ENCODE data around the gene RNF167. TPM values are rescaled to one million over a fixed set of nuclear protein-coding genes. Genes with fewer than 3 reads are reported as not detected.
"Not testable (repeated sequence)": the region's sequence is repeated elsewhere in the genome, so short reads cannot be mapped to it uniquely, and the experiment has no call there.

The RNF167 gene
- total RNA-seq, 6 experiments from 2014 or later = 52.1 to 73.5 (median 57.5) TPM

DNA sequence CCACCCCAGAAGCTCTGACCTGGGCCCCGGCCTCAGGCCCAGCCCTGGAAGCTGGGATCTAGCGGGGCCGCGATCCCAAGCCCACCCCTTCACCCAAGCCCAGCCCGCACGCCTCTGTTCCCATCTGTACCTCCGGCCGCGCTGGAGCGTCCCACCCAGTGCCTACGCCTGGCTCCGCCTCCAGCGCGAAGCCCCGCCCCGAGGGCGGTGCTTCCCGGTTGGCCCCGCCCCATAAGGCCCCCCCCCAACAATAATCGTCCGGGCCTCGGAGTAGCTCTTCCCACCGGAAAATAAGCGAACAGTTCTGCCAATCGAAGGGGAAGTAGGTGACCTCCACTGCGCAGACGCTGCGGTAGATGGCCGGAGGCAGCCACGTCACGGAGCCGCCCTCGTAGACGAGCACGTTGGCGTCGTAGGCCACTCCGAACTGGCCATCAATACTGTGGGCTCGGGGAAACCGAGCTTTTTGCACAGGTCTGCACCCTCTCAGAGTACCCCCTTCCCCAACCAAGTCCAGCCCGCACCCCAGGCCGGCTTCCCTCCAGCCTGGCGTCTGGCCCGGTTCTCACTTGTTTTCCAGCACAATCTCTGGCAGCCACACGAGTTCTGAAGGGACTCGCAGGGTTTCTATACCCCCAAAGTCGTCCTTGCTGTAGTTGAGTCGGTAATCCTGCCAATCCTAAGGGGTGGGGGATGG, 38.3 kb upstream of the RNF167 start:
- intact Hi-C loops (cut with DNase I) = loop anchor here in 1 of 2 donors (5.0 kb wide), 1 partner anchor 161 kb away; no protein-coding TSS in a partner anchor
- TF ChIP-seq, protein P1, sequence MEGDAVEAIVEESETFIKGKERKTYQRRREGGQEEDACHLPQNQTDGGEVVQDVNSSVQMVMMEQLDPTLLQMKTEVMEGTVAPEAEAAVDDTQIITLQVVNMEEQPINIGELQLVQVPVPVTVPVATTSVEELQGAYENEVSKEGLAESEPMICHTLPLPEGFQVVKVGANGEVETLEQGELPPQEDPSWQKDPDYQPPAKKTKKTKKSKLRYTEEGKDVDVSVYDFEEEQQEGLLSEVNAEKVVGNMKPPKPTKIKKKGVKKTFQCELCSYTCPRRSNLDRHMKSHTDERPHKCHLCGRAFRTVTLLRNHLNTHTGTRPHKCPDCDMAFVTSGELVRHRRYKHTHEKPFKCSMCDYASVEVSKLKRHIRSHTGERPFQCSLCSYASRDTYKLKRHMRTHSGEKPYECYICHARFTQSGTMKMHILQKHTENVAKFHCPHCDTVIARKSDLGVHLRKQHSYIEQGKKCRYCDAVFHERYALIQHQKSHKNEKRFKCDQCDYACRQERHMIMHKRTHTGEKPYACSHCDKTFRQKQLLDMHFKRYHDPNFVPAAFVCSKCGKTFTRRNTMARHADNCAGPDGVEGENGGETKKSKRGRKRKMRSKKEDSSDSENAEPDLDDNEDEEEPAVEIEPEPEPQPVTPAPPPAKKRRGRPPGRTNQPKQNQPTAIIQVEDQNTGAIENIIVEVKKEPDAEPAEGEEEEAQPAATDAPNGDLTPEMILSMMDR (IDR thresholded peaks at IDR 0.05) = no peak
- TF ChIP-seq POLR2A (IDR thresholded peaks at IDR 0.05) = no peak
- peak in 2 of 3 donors; percentile 68 to 87 for DNase-seq
- Histone ChIP-seq H3K9me3 (no peaks in the 10 kb centered on the region), H3K27me3 (no peaks in the 10 kb centered on the region), H3K4me1 (peaks cover 0 to 32% (median 13%) of the 10 kb centered on the region in 4 donors), H3K4me3 (peak overlapping the region in 1 of 3 donors; percentile 27), H3K27ac (peak overlapping the region in 2 of 3 donors; percentile 43 to 75), H3K36me3 (peaks cover 0 to 5% (median 0%) of the 10 kb centered on the region in 4 donors)
- peak; percentile 8 to 62 (median 43) for ATAC-seq
- 68% methylated on average over 13 of the region's 48 CpGs for WGBS (ENCODE audit: insufficient coverage, low coverage, low lambda C conversion rate, missing lambda C conversion rate)

DNA sequence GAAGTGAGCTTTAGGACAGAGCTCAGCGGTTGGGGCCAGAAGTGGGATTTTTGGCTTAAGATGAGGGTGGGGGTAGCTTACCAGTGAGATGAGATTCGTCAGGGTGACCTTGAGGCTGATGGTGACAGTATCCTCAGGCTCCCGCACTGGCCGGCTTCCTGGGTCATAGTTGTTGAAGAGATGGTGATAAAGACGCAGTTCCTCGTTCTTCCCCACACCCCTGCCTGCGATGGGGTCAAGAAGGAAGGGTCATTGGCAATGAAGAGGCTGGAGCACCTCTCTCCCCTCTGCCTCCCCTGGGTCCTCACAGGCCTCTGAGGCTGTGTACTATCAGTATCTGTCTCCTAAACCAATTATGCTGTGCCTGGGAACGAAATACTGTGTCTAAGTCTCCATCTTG, 37.5 kb upstream of the RNF167 start:
- DNase-seq (peak in 1 of 3 donors; percentile 53), ATAC-seq (no peak)
- intact Hi-C loops (cut with DNase I) = loop anchor here in 1 of 2 donors (5.0 kb wide), 1 partner anchor 160 kb away; no protein-coding TSS in a partner anchor
- no peak for TF ChIP-seq POLR2A (IDR thresholded peaks at IDR 0.05)
- TF ChIP-seq, protein P1 (IDR thresholded peaks at IDR 0.05) = no peak
- H3K27me3 ChIP-seq = no peaks in the 10 kb centered on the region
- peak overlapping the region in 1 of 3 donors; percentile 75 for H3K27ac ChIP-seq
- 40% methylated on average over 4 of the region's 8 CpGs for WGBS (ENCODE audit: insufficient coverage, low coverage, low lambda C conversion rate, missing lambda C conversion rate)
- H3K4me1 ChIP-seq = peaks cover 0 to 27% (median 13%) of the 10 kb centered on the region in 4 donors
- no peaks in the 10 kb centered on the region for H3K36me3 ChIP-seq
- no peaks in the 10 kb centered on the region for H3K9me3 ChIP-seq
- H3K4me3 ChIP-seq = no peak overlapping the region

DNA sequence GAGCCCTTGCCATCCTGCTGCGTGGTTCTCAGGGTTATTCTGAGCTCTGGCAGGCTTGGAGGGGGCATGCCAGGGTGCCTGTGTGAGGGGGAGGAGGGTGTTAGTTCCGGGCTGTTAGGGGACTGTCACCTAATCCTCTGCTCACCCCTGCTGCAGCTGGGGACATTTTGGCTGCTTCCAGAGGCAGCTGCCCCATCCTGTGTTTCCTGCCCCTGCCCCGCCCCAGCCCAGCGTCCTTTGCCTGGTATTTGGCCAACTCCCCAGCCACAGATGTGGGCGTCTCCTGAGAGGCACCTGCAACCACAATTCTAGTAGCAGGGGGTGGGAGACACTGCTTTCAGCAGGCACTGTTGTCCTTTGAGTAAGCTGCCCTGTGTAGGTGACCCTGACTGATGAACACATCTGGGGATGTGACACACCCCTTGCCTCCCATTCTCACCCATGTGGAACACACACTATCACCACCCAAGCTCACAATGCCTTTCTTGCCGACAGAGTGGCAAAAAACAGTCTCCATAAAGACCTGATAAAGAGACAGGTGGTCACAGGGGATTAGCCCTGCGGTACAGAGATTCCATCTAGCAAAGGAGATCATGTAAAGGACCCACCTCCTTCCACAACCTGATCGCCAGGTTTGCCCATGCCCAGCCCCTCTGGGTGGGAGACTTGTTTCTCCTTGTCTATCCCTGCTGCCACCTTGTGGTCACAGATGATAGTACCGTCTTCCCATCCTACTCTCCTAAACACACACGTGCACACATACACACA, 36.8 kb upstream of the RNF167 start, which contains the start of gene CHRNE:
Gene CHRNE, minus strand, starts transcription at position 48 of the 768 bp plus-strand sequence. Its CDS starts 35 bp downstream, at position 13.
- Histone ChIP-seq H3K27me3 (no peaks in the 10 kb centered on the region), H3K4me3 (peak within 1 kb of the TSS in 1 of 3 donors; percentile 27), H3K36me3 (no peaks in the 10 kb centered on the region), H3K4me1 (peaks cover 0 to 23% (median 12%) of the 10 kb centered on the region in 4 donors), H3K9me3 (no peaks in the 10 kb centered on the region), H3K27ac (peak within 1 kb of the TSS in 2 of 3 donors; percentile 43 to 75)
- no peak for TF ChIP-seq POLR2A (IDR thresholded peaks at IDR 0.05)
- TF ChIP-seq, protein P1 (IDR thresholded peaks at IDR 0.05) = peak; percentile 70 to 84 (median 76)
- ATAC-seq (peak; percentile 45 to 57 (median 47)), DNase-seq (peak; percentile 60 to 83 (median 68))
- 13% methylated on average over 6 of the region's 10 CpGs for WGBS (ENCODE audit: insufficient coverage, low coverage, low lambda C conversion rate, missing lambda C conversion rate)
- intact Hi-C loops (cut with DNase I) = loop anchor here in 1 of 2 donors (5.0 kb wide), 1 partner anchor 159 kb away; no protein-coding TSS in a partner anchor

DNA sequence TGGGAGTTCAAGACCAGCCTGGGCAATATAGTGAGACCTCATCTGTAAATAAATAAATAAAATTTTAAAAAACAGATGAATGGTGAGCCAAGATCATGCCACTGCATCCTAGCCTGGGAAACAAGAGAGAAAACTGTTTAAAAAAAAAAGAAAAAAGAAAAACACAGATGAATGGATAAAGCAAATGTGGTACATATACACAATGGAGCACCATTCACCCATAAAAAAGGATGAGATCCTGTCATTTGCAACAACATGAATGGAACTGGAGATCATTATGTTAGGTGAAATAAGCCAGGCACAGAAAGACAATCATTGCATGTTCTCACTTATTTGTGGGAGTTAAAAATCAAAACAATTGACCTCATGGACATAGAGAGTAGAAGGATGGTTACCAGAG, 33.4 kb upstream of the RNF167 start:
- H3K27ac ChIP-seq; H3K27me3 ChIP-seq; H3K9me3 ChIP-seq; H3K36me3 ChIP-seq; ATAC-seq; DNase-seq; H3K4me3 ChIP-seq; intact Hi-C loops (cut with DNase I): not testable (repeated sequence)
- H3K4me1 ChIP-seq = peaks cover 0 to 14% (median 6%) of the 10 kb centered on the region in 4 donors
